Omental fat pad (tissue), 4 donors: ENCODE measurements around the gene PRKCE. TPM values are rescaled to one million over a fixed set of nuclear protein-coding genes. Genes with fewer than 3 reads are reported as not detected.

Experiments used
- ATAC-seq: fragments of 150-250 bp; one replicate; pipeline ENCODE4 v1.9.1; 2016; ENCODE audit warnings: mild to moderate bottlenecking, moderate library complexity; ENCODE audit not compliant: low FRiP score
- DNase-seq: peaks from one replicate; pipeline ENCODE4 v3.0.0-alpha.2; 2019; ENCODE audit warnings: low spot score
- CTCF ChIP-seq, 3 donors: fragments of 450-650 bp; IDR thresholded peaks; one replicate each; pipeline ENCODE4 v1.5.1; 2016 to 2017; ENCODE audit warnings: antibody characterized with exemption in 3 of 3, mild to moderate bottlenecking in 3 of 3, moderate library complexity in 2 of 3
- total RNA-seq, 4 donors: library from RNA; depleted of rRNA; stranded (reverse); fragments of >200 nt; gene quantifications; one replicate each; pipeline ENCODE4 v1.1.0, GENCODE V29; 2016

PRKCE gene
- total RNA-seq, 4 donors from 2014 or later = 8.8 to 24.3 (median 14.0) TPM

- no peak for TF ChIP-seq CTCF (IDR thresholded peaks at IDR 0.05)
- ATAC-seq (no peak), DNase-seq (no peak)
Measured at GRCh38 chr2:45871025-45871424, 219.6 kb downstream of the PRKCE start.

GRCh38 chr2:45871541-45871940 lies 220.1 kb downstream of the PRKCE start:
- DNase-seq = no peak
- TF ChIP-seq CTCF (IDR thresholded peaks at IDR 0.05) = no peak
- no peak for ATAC-seq

- ATAC-seq = no peak
- DNase-seq = no peak
- no peak for TF ChIP-seq CTCF (IDR thresholded peaks at IDR 0.05)
Measured at GRCh38 chr2:45872211-45872610, 220.7 kb downstream of the PRKCE start.

- ATAC-seq (no peak), DNase-seq (no peak)
- no peak for TF ChIP-seq CTCF (IDR thresholded peaks at IDR 0.05)
Measured at GRCh38 chr2:45874344-45874743, 222.9 kb downstream of the PRKCE start.

- TF ChIP-seq CTCF (IDR thresholded peaks at IDR 0.05) = no peak
- ATAC-seq = no peak
Measured at GRCh38 chr2:45876611-45877010, 225.1 kb downstream of the PRKCE start.

GRCh38 chr2:45879406-45879805 lies 227.9 kb downstream of the PRKCE start:
- ATAC-seq (no peak), DNase-seq (no peak)
- TF ChIP-seq CTCF (IDR thresholded peaks at IDR 0.05) = no peak

More at GRCh38 chr2:45876611-45877010, 225.1 kb downstream of the PRKCE start:
- DNase-seq = no peak

- TF ChIP-seq CTCF (IDR thresholded peaks at IDR 0.05) = no peak
- DNase-seq (no peak), ATAC-seq (no peak)
Measured at GRCh38 chr2:45879936-45880335, 228.5 kb downstream of the PRKCE start.
